Endothelial cell (in vitro differentiated cells): ENCODE measurements around the gene IFT80. TPM values are rescaled to one million over a fixed set of nuclear protein-coding genes. Genes with fewer than 3 reads are reported as not detected.

Source experiments
- DNase-seq: peaks from one replicate; pipeline ENCODE4 v3.0.0; 2021; ENCODE audit warnings: low spot score
- H3K27ac Mint-ChIP-seq: one replicate; pipeline ENCODE4 v1.8.0; 2021; ENCODE audit warnings: mixed read lengths, inconsistent platforms; ENCODE audit not compliant: unreplicated experiment
- H3K27me3 Mint-ChIP-seq: one replicate; pipeline ENCODE4 v1.8.0; 2021; ENCODE audit warnings: mild to moderate bottlenecking, moderate library complexity, mixed read lengths, inconsistent platforms; ENCODE audit not compliant: unreplicated experiment
- H3K36me3 Mint-ChIP-seq: one replicate; pipeline ENCODE4 v1.8.0; 2021; ENCODE audit warnings: mild to moderate bottlenecking, low read depth, mixed read lengths, inconsistent platforms; ENCODE audit not compliant: unreplicated experiment
- H3K4me1 Mint-ChIP-seq: one replicate; pipeline ENCODE4 v1.8.0; 2021; ENCODE audit warnings: mild to moderate bottlenecking, mixed read lengths, inconsistent platforms; ENCODE audit not compliant: unreplicated experiment
- H3K4me3 Mint-ChIP-seq: one replicate; pipeline ENCODE4 v1.8.0; 2021; ENCODE audit warnings: mild to moderate bottlenecking, mixed read lengths, inconsistent platforms; ENCODE audit not compliant: unreplicated experiment
- H3K9me3 Mint-ChIP-seq: one replicate; pipeline ENCODE4 v1.8.0; 2021; ENCODE audit warnings: mixed read lengths, inconsistent platforms; ENCODE audit not compliant: unreplicated experiment
- CTCF ChIP-seq: fragments of 200-600 bp; sonication (generic); IDR thresholded peaks from one replicate; pipeline ENCODE4 v1.5.0; 2021; ENCODE audit warnings: antibody characterized with exemption; ENCODE audit not compliant: unreplicated experiment
- microRNA-seq: library from miRNA; unstranded; fragments of <30 nt; microRNA quantifications from one replicate; pipeline ENCODE4, GENCODE V29; 2020; ENCODE audit not compliant: unreplicated experiment
- total RNA-seq: library from RNA; stranded (reverse); fragmentation: NEBNext Ultra II Directional; extraction: Animal tissue kit (Norgen Biotek cat#: 25700); gene quantifications from one replicate; pipeline ENCODE4 v1.2.1, GENCODE V29; 2021; ENCODE audit not compliant: unreplicated experiment

Gene IFT80
- total RNA-seq, 1 donor from 2014 or later, result 33.2 TPM

- Mint-ChIP-seq H3K36me3 (no peaks in the 10 kb centered on the region), H3K27me3 (no peaks in the 10 kb centered on the region), H3K4me3 (no peak overlapping the region), H3K27ac (no peak overlapping the region), H3K9me3 (no peaks in the 10 kb centered on the region), H3K4me1 (peaks cover 8% of the 10 kb centered on the region)
- no peak for TF ChIP-seq CTCF
- no peak for DNase-seq
Measured at GRCh38 chr3:160217675-160218074, 181.3 kb downstream of the IFT80 start.

- Mint-ChIP-seq H3K9me3 (no peaks in the 10 kb centered on the region), H3K4me1 (no peaks in the 10 kb centered on the region), H3K36me3 (no peaks in the 10 kb centered on the region), H3K27me3 (no peaks in the 10 kb centered on the region), H3K27ac (no peak overlapping the region), H3K4me3 (no peak overlapping the region)
- TF ChIP-seq CTCF, result no peak
- DNase-seq, result no peak
Measured at GRCh38 chr3:160213191-160213590, 185.8 kb downstream of the IFT80 start.

- Mint-ChIP-seq H3K36me3 (no peaks in the 10 kb centered on the region), H3K9me3 (no peaks in the 10 kb centered on the region), H3K27ac (no peak overlapping the region), H3K4me3 (no peak overlapping the region), H3K4me1 (no peaks in the 10 kb centered on the region), H3K27me3 (peaks cover 3% of the 10 kb centered on the region)
- no peak for TF ChIP-seq CTCF
- no peak for DNase-seq
Measured at GRCh38 chr3:160210799-160211221, 188.2 kb downstream of the IFT80 start.

- peaks cover 3% of the 10 kb centered on the region for H3K27me3 Mint-ChIP-seq
- no peaks in the 10 kb centered on the region for H3K36me3 Mint-ChIP-seq
- no peaks in the 10 kb centered on the region for H3K4me1 Mint-ChIP-seq
- TF ChIP-seq CTCF, result no peak
- H3K4me3 Mint-ChIP-seq, result no peak overlapping the region
- H3K27ac Mint-ChIP-seq, result no peak overlapping the region
- H3K9me3 Mint-ChIP-seq, result no peaks in the 10 kb centered on the region
- DNase-seq, result no peak
Measured at GRCh38 chr3:160210341-160210740, 188.7 kb downstream of the IFT80 start.

Small RNA genes lying within 50 kb of the gene (microRNA-seq; reads per million reads assigned to microRNA genes)
- gene MIR15B (1,970 reads per million, percentile 95 among the genes with 10 or more reads in this experiment), gene MIR16-2 (218 reads per million, percentile 86 among the genes with 10 or more reads in this experiment)

Other genes starting within 250 kb of the IFT80 start
- not detected for gene C3orf80, start 173.8 kb downstream of the IFT80 start, total RNA-seq
- gene SMC4, start 425 bp upstream of the IFT80 start, total RNA-seq, result 69.4 TPM
- gene TRIM59, start 50.6 kb upstream of the IFT80 start, total RNA-seq, result 12.8 TPM
- gene KPNA4, start 166.3 kb upstream of the IFT80 start, total RNA-seq, result 57.1 TPM